NB4 (cell line): ENCODE measurements around the gene RAPGEF4.

Source experiments
- DNase-seq: peaks from one replicate; pipeline ENCODE4 v3.0.0; 2010; ENCODE audit warnings: low read depth
- H3K4me3 ChIP-seq: one replicate; pipeline ENCODE4 v1.5.1; 2011; ENCODE audit warnings: mild to moderate bottlenecking, low read depth, low read length, moderate library complexity
- CTCF ChIP-seq: IDR thresholded peaks from one replicate; pipeline ENCODE4 v1.5.1; 2012; ENCODE audit warnings: low read depth, low read length
- MYC ChIP-seq: IDR thresholded peaks from 2 replicates; pipeline ENCODE4 v1.6.1; 2011; ENCODE audit warnings: low read depth, low read length
- POLR2A ChIP-seq: IDR thresholded peaks from 2 replicates; pipeline ENCODE4 v1.6.1; 2011; ENCODE audit warnings: mild to moderate bottlenecking; ENCODE audit not compliant: insufficient read length; ENCODE audit errors: extremely low read depth
- TF ChIP-seq, protein P1 (sequence below): IDR thresholded peaks from 2 replicates; pipeline ENCODE4 v1.6.1; 2011; ENCODE audit warnings: low read depth, low read length

The RAPGEF4 gene

DNA sequence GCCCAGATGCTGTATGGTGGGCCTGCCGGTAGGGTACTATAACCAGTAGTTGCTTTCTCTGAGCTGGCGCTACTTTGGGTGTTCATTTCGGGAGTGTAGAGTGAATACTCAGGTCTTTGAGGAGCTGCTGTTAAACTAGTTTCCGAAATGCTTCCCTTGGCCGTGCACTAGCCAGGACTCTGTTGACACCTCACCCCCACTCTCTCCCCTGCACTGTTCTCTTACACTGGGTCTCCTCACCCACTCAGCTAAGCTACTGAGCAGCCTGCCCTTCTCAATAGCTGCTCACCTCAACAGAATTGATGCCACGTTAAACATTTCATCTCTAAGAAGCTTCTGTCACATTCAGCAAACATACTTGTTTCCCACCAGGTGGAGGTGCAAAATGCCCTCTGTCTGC lies 86.9 kb downstream of the RAPGEF4 start:
- no peak for DNase-seq
- TF ChIP-seq, protein P1, sequence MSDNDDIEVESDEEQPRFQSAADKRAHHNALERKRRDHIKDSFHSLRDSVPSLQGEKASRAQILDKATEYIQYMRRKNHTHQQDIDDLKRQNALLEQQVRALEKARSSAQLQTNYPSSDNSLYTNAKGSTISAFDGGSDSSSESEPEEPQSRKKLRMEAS, result no peak
- TF ChIP-seq MYC (no peak), POLR2A (no peak), CTCF (no peak)
- no peak overlapping the region for H3K4me3 ChIP-seq

- DNase-seq, result peak; percentile 11
- H3K4me3 ChIP-seq, result no peak overlapping the region
- TF ChIP-seq POLR2A (no peak), MYC (no peak), CTCF (no peak)
- TF ChIP-seq, protein P1, result no peak
Observed at GRCh38 chr2:172823261-172823850, 87.7 kb downstream of the RAPGEF4 start.

GRCh38 chr2:172826522-172826921 lies 90.9 kb downstream of the RAPGEF4 start:
- TF ChIP-seq, protein P1, result no peak
- no peak for TF ChIP-seq CTCF
- TF ChIP-seq MYC, result no peak
- no peak for TF ChIP-seq POLR2A
- DNase-seq, result no peak
- no peak overlapping the region for H3K4me3 ChIP-seq

DNA sequence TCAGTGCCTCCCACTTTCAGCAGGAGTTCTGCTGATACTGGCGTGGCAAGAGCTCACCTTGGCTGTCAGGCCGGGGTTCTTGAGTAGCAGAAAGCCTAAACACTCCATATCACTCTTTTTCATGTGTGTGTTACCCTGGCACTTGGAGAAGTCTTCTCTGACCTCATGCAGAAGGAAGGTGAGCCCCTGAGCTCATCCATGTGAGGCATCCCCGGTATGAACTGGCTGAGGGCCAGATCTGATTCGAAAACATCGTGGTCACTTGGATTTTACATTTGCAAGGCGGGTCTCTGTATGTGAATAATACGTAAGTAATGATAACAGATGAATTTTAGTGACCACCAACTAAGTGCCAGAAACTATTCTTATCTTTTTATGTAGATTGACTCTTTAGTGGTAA lies 93.6 kb downstream of the RAPGEF4 start:
- DNase-seq, result no peak
- no peak overlapping the region for H3K4me3 ChIP-seq
- TF ChIP-seq CTCF (no peak), POLR2A (no peak), MYC (no peak)
- TF ChIP-seq, protein P1, result no peak

GRCh38 chr2:172830482-172830881 lies 94.8 kb downstream of the RAPGEF4 start:
- DNase-seq, result no peak
- H3K4me3 ChIP-seq, result no peak overlapping the region
- TF ChIP-seq CTCF (no peak), MYC (no peak), POLR2A (no peak)
- TF ChIP-seq, protein P1, result no peak

- no peak overlapping the region for H3K4me3 ChIP-seq
- no peak for DNase-seq
- no peak for TF ChIP-seq CTCF
- TF ChIP-seq MYC, result no peak
- TF ChIP-seq, protein P1, result no peak
Observed at GRCh38 chr2:172833898-172834297, 98.3 kb downstream of the RAPGEF4 start.
